HG03457 (cell line): ENCODE results near the gene PCDH15.

Source experiments
- ATAC-seq: cut with Tn5 transposase; IDR thresholded peaks from one replicate; pipeline ENCODE4 v1.9.1; 2021; ENCODE audit warnings: moderate number of reproducible peaks; ENCODE audit not compliant: unreplicated experiment

The PCDH15 gene

DNA sequence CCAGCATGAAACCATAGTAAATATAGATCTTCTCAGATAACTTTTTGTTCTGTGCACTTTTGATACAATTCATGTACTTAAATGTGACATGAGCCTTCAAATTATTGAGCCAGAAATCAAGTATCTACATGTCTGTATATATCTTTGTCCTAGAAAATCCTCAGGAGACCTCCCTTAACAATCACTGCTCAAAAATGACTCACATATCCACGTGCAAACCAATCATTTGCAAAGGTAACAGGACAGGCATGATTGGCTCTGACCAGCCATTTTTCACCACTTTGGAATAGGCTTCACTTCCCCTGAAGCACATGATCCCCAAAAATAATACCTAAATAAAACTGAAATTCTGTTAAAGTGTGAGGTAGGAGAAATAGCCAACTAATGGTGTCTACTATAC is 902.5 kb downstream of the PCDH15 start:
- no peak for ATAC-seq

DNA sequence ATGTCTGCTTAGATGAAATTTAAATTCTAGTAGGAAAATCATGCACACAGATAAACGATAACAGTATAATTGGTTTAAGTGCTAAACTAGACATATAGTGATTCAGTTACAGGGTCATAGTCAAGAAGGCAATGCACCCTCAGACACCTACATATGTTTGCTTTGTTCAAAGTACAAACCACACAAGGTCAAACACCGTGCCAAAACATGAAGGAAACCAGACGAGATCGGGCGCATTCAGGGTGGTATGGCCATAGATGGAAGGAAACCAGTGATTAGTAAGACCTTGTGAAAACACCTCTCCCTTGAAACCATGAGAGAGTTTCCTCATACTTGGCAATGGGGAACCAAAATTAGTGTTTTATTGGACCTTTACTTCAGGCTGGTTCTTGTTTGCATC is 906.9 kb downstream of the PCDH15 start:
- no peak for ATAC-seq

DNA sequence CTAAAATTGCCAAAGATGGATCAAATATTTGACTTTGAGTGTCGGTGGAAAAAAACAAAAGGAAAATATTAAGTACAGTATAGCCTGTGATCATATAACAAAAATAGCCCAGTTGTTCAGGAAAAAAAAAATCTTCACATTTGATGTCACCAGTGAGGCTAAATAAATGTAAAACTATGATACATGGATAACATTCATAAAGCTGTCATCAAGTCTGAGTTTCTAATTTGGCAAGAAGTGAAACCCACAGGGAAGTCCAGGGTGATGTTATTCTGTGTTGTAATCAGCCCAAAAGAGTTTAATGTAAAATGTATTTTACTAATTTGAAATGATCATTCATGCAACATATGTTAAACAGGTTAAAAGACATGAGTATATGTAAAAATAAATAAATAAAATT is 908.0 kb downstream of the PCDH15 start:
- ATAC-seq, result no peak

DNA sequence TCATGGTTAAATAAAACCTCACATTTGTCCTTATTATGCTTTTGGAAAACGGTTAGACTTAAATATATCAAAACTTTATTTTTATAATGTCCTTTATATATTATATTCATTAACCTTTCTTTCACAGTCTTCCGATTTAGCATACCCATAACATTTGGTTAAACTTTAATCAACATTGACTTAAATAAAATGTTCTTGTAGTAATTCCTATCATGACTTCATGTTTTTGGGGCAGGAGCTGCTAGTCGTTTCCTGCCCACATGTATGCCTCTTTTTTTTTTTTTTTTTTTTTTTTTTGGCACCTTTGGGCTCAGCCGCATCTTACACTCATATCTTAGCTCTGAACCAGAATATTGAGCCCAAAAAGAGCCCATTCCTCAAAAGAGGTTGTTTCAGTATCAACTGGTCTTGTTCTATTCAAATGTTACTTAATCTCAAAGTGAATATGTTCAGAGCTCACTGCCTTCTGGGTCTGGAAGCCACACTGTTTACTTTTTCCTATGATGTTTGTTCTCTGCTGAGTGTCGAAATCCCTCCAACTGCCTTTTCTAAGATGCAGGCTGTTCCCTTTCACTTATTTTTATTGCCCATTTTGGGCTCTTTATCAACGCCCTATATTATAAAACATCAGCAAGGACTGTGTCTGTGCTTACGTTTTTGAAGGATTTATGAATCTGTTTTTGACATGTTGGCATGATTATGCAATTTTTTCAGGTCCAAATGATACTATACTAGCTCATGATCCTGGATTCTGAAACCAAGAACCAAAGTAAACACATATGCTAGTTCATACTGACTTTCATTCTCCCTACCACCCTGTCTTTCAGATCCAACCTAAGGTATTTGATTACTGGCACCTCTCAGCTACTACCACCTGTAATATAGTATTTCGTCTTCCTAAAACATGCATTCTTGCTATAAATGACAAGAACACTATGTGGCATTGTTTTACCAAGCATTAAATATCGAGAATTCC is 914.4 kb downstream of the PCDH15 start:
- ATAC-seq, result no peak

DNA sequence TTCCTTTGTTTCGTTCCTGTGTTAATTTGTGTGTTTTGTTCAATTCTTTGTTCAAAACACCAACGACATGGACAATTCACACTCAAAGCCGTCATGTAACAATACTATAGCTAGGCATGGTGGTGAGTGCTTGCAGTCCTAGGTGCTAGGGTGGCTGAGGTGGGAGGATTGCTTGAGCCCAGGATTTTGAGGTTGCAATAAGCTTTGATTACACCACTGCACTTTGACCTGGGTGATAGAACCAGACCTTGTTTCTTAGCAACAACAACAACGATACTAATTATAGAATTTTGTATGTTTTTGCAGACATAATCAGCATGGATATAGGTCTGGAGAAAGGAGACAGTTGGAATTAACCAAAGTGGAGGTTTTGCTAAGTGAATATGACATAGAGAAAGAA is 936.2 kb downstream of the PCDH15 start:
- no peak for ATAC-seq

DNA sequence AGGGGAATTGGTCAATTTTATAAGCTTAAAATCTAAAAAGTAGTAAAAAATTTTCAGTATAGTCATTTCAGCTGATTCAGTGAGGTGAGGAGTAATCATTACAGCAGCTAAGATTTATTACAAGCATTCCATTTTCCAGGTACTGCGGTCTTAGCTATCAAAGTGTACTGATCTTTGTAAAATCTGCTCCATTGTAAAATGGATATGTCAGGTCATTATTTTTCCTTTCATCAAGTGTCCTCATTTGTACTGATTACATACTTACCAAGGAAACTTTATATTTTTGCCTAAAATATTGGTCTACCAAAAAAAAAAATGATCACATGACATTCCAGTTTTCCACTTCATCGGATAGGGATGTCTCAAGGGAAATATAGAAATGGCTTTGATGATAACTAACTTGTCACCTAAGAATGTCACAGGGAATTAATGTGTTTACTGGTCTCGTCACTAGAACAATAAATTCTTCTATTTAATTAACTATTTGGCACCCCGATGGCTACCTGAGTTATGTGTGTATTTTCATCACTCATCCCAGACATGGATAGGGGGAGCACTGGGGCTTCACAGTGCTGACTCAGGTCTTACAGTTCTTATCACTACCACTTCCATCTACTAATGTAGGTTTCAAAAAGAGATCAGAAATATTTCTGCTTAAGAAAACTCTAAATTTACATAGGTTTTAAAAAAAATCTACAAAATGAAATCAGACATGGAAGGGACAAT is 948.4 kb downstream of the PCDH15 start:
- no peak for ATAC-seq

DNA sequence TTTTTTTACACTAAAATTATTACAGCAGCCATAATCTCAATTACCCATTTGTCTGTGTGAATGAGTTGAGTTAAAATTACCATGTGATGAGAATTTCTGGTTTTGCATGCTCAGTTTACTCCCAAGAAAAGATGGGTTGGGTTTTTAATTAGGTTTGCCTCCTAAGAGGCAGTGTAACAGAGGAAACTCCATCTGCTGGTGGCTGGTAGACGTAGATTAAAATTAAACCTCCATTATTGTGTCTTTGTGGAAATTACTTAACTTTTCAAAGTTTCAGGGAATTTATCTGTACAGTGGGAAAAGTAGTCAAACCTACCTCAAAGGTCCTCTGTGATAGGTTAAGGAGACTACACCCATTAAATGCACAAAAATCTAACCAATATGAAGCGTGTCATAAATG is 954.2 kb downstream of the PCDH15 start:
- ATAC-seq, result no peak

DNA sequence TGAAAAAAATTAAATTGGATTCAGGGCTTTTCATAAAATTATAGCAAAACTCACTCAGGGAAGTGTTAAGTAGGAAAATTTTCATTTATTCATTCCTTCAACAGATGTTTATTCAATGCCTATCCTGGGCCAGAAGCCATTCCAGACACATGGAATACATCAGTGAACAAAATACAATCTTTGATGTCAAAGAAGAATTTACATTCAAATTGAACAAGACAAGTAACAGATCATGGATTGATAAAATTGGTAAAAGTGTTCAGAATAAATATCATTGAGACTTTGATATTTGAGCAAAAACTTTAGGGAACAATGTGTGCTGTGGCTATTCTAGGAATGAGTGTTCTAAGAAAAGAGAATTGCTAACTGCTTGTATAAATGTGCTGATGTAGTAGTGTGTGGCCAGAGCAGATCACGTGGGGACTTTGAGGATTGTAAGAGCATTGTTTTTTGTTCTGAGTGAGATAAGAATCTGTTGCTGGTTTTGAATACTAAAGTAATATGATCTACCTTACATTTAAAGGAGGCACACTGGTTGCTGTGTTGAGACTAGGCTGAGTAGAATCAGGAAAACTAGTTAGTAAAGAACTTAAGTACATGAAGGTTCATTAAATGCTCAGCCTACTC is 957.2 kb downstream of the PCDH15 start:
- ATAC-seq, result no peak

DNA sequence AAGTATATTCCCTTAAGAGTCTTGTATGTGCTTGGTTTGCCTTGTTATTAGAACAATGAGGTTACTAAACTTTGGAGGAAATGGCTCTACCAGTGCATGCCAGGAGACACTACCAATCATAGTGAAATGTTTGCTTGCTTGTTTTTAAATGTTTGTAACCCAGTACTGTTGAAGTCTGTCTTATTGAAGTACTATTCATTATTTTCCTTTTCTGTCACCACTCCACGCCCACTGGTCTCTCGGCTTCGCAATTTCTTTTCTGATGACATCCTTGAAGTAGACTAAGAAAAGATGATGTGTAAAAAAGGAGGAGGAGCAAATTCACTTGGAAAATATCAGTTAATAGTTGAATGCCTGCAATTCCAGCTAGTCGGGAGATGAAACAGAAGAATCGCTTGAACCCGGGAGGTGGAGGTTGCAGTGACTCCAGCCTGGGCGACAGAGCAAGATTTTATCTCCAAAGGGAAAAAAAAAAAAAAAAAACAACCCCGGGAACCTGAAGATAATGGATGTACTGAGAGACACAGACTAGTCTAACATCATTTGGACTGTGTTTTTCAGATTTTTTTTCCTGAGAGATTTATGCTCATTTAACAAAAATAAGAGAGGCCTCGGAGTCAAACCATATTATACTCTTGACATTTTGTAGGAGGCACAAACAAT is 959.4 kb downstream of the PCDH15 start:
- ATAC-seq, result no peak

DNA sequence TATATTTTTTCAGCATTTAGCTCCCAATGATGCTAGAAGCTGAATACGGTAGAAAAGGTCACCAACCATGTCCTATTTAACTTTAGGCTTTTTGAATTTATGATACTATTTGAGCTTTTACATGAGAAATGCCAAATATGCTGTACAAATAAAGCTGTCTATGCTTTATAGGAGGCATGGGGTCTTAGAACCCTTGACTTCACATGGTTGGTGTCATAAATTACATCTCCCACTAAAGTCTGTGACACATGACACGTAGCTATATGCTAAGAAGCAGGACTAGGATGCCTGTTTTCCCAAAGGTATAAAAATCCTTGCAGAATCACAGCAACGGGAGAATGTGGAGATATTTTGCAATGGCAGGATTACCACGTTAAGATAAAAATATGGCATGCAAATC is 960.4 kb downstream of the PCDH15 start:
- ATAC-seq, result no peak

DNA sequence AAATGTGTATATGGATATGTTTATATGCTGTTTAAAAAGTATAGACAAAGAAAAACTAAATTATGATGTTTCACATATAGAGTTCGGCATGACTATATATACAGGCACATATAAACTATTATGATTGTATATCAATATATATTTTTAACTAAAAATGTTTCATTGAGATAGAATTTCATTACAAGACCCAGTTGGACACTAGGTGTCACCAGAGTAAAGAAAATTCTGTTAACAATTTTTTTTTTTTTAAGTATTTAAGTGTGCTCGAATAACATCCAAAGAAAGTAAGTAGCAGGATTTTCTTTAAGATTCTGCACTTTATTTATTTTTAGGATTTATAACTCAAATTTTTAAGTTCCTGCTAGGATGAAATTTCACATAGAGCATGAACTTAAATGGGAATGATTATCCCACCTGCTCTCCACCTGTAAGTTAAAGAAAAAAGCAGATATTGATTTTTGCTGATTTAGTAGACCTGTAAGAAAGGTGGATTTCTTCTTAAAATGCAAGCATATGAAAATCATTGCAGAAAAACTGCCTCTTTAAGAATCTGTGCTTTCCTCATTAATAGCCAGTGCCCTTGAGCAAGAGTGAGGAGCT is 961.5 kb downstream of the PCDH15 start:
- no peak for ATAC-seq

DNA sequence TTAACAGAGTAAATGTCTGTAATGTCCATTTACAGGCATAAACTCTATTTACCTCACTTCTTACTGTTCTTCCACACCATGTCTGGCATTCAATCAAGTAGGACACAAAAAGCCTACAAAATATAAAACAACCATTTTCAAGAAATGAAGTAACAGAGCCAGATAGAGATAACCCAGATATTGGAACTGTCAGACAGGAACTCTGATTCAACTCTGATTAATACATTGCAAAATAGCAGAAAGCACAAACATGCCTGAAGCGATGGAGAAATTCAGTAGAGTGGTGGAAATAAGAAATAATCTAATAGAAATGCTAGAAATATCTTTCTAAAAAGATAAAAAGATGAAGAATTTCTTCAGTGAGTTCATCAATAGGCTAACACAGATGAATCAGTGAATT is 964.4 kb downstream of the PCDH15 start:
- no peak for ATAC-seq

DNA sequence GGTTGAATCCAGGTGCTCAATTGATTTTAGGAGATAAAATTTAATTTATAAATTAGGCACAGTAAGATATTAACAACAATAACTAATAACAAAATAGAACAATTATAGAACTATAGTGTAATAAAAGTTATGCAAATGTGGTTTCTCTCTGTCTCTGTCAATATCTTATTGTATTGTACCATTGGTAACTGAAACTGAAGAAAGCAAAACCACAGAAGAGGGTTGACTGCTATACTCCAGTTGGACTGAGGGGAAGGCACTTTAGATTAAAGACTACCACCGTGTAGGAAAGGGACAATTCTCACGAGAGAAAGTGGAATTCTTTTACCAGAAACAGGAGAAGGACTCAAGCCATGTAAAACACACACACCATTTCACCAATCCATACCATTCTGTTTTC is 967.1 kb downstream of the PCDH15 start:
- ATAC-seq, result no peak

DNA sequence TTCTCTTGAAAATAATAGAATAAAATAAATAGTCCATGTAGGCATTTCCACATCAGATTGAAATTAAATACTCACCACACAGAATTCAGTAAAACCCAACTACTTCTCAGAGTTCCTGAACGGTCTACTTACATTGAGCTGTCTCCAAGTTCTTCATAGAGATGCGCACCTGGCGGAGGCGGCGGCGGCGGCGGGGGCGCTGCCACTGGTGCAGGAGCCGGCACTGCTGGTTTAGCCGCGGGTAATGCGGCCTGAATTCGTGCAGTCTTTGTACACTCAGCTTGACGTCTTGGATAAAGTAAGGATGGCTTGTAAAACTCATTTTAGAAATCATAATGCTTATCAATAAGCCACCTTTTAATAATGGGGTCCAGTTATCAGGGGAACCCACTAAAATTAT is 973.8 kb downstream of the PCDH15 start:
- no peak for ATAC-seq

DNA sequence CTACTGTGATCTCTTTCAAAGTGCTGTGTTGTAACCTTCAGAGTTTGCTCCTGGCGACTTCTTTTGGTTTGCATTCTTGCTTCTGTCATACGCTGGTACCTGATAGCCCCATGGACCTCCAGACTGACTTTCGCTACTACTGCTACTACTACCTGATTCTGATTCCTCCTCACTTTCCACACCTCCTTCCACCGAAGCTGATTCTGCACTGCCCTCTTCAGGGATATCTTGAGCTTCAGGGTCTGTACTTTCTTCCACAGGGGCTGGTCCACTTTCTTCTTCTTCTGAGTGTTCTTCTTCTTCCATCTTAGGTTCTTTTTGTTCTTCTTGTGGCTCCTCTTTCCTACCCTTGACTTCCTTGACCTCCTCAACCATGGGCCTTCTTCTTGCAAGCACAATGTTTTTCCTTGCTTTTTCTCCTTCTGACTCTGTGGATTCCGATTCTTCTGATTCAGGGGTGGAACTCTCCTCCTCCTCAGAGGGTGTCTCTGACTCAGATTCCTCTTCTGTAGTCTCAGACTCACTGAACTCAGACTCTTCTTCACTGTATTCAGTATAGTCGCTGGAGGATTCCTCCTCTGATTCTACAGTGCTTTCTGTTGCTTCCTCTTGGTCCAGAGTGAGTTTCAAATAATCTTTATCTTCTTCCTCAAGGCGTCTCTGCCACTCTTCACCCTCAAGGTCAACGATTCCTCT is 992.2 kb downstream of the PCDH15 start:
- no peak for ATAC-seq

DNA sequence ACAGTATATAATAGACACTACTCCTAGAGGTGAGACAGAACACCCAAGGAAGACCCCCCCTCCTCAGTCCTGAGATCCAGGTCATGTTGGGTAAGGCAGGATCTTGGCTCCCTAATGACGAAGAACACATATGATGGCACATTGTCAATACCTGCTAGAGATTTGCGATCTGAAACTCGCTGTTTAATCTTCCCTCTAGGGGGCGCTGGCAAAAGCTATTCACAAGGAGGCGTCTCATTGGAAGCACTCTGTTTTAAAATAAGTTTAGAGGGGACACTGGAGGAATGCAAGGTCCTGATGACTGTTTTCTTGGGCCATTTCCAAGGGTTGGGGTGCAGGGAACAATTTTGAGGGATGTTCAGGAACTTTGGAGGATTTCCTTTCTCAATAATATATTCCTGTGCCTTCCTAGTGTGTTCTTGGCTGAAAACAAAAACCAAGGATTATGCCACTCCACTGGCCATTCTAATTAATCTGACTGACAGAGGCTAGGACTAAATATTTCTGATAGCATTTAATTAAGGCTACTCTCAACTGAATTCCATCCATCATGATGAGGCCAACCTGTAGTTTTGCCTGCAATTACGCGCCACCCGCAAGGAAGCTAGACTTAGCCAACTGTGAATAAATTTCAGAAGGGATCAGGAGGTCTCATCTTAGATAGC is 1014.7 kb downstream of the PCDH15 start:
- ATAC-seq, result no peak

DNA sequence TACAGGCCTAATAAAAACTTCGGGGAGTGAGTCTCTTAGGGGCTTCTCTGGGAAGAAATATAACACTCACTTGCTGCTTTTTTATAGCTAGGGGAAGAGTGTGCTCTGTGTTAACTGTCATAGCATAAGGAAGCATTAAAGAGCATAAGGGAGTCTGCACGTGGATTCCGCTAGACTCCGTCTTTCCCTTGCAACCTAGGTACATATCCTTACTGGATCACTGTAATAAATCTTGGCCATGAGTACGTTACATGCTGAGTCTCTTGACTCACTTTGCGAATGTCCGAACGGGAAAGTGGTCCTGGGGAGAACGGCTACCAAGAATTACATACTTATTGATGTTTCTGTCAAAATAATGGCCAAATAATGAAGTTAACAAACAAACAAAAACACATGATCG is 1029.3 kb downstream of the PCDH15 start:
- ATAC-seq, result no peak

DNA sequence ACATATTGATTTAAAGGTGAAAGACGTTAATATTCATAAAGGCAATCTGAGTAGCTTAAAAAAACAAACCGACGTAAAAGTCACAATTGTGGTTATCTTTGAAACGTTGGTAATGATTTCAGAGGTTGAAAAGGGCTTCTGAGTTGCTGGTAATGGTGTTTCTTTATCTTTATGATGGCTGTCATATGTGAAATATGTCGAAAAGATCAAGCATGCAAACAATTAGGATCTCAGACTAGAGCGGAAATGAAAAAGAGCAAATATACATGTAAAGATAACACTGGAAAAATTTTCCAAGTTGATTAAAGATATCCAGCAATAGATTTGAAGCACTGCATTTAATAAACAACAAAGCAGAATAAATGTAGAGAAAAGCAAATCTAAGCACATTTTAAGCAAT is 1030.1 kb downstream of the PCDH15 start:
- no peak for ATAC-seq

DNA sequence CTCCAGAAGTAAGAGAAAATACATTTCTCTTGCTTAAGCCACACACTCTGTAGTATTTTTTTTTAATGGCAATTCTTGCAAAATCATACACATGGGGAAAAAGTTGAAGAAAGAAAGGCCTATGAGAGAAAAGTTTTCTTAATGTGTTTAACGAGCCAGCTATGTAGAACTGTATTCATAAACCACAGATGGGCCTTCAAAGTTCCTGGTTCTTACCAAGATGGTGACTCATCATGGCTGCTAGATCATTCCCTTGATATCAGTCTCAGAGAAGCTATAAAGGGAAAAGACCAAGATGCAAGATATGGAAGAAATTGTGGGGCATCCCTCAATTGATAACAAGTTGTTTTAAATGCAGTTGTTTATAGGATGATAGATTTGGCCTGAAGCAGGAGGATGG is 1035.7 kb downstream of the PCDH15 start:
- ATAC-seq, result no peak
